GM19238 (cell line): Measurements from ENCODE around the gene DOCK8.

Experiments
- DNase-seq: peaks from one replicate; pipeline ENCODE4 v3.0.0; 2011; ENCODE audit warnings: low spot score; ENCODE audit not compliant: insufficient read length

DOCK8 gene

DNA sequence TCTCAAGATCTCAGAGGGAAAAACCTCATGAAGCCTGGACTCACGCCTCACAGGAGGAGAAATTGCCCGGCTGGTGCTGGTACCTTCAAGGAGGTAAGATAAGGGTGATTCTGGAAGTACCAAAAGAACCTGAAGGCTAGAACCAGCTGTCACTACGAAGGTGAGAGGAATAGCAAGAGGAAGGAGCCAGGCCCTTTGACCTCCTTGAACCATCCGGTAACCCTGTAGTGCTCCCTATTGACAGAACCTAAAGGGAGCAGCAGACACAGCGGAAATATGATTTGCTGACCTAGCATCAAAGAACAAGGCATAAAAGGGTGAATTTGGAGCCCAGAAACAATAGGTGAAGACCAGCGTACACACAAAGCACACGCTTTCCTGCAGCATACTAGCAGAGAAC is 92.2 kb downstream of the DOCK8 start:
- no peak for DNase-seq

GRCh38 chr9:311841-312240 is 97.2 kb downstream of the DOCK8 start:
- no peak for DNase-seq

GRCh38 chr9:312596-313320 is 98.1 kb downstream of the DOCK8 start:
- DNase-seq = no peak

DNA sequence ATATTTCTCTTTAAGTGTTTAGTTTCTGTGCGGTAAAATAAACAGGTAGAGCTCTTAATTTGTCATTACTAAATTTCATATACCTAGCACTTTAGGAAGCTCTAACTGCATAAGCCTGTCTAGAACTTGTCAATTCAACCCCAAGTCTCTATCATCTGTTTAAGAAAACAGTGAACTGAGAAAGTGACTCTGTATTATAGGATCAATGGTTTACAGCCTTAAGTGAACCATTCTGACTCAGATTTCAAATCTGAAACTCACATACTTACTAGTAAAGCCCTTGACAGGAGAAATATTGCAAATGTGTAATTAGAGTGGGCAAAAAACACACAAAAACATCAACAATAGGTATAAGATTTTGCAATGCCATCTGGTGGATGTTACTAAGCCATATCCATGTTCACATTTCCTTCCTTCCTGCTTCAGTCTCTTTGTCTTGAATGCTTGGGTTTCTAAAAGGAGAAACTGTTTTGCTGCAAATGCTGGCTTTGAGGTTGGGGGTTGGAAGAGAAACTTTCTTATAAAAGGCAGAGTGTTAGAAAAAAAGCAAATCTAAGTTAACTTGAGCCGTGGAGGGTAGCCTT is 101.8 kb downstream of the DOCK8 start:
- DNase-seq = no peak

- DNase-seq = no peak
Observed at GRCh38 chr9:318646-319045, 104.0 kb downstream of the DOCK8 start.

DNA sequence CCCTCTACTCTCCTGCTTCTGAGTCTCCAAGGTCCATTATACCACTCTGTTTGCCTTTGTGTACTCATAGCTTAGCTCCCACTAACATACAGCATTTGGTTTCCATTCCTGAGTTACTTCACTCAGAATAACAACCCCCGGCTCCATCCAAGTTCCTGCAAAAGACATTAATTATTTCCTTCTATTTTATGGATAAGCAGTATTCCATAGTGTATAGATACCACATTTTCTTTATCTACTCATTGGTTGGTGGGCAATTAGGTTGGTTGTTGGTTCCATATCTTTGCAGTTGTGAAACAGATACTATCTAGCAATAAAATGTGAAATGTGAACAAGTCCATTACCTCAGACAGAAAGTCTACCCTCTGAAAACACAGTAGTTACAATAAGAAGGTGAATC is 110.3 kb downstream of the DOCK8 start:
- DNase-seq = no peak

GRCh38 chr9:326667-327066 is 112.0 kb downstream of the DOCK8 start:
- no peak for DNase-seq

DNA sequence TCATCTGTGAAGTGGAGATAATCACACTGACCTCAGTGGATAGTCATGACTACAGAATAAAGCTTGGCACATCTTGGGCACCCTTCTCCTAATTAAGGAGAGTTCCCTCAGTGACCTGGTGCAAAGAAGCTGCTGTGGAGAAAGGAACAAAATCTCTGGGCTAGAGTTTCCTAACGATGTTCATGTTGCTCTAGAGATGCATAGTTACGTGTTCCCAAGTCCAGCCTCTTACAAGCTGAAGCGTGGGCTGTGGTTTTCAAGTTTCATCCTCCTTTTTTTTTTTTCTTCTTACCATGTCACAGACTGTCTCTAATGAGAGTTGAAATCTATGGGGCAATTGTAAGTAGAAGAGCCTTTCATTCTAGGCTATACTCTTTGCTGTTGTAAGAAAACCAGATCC is 113.8 kb downstream of the DOCK8 start:
- no peak for DNase-seq

GRCh38 chr9:331197-331596 is 116.5 kb downstream of the DOCK8 start:
- DNase-seq = no peak

- DNase-seq = no peak
Observed at GRCh38 chr9:335373-335772, 120.7 kb downstream of the DOCK8 start.

DNA sequence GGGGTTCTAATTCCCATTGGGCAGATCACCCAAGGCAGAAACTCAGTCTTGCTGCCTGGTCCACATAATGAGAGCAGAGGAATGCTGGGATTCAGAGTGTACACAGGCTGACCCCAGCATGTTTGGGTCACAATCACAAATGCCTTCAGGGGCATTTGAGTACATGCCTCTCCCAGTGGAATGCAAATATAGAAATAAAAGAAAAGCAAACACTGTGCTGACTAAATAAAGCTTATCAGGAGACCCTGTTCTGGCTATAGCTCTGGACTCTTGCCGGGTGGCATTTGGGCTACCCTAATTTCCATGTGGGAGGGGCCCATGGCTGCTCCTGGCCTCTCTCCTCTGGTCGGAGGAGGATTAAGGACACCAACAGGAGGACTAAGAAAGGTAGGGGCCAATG is 121.4 kb downstream of the DOCK8 start:
- DNase-seq = no peak

DNA sequence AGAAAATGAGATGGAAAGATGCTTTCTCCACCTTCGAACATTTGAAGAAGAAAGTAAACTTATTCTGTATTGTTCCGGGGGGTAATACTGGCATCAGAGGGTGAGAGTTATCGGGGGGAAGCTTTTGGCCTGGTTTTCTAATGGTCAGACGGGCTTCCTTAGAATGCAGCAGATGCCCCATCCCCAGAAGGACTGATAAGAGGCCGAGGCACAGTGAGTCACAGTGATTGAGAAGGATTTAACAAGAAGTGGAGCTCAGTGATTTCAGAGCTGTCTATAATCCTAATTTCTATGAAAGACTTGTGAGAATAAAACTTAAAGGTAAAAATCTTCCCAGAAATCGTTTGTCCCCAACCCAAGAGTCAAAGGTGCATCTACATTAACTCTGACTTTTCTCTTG is 123.9 kb downstream of the DOCK8 start:
- DNase-seq = no peak

DNA sequence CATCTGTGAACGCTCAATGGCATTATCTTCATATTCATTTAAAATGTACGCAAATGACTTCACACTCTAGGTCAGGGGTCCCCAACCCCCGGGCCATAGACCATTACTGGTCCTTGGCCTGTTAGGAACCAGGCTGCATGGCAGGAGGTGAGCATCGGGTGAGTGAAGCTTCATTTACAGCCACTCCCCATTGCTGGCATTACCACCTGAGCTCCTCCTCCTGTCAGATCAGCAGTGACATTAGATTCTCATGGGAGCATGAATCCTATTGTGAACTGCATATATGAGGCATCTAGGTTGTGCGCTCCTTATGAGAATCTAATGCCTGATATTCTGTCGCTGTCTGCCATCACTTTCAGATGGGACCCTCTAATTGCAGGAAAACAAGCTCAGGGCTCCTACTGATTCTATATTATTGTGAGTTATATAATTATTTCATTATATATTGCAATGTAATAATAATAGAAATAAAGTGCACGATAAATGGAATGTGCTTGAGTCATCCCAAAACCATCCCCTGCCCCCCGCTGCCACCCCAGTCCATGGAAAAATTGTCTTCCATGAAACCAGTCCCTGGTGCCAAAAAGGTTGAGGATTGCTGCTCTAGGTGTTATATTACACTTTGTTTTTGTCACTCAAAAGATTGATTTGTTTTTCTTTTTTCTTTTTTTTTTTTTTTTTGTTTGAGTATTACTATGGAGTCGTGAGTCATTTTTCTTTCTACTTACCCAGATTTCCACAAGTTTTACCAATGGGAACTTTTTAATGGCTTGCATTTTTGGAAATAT is 127.2 kb downstream of the DOCK8 start:
- no peak for DNase-seq

DNA sequence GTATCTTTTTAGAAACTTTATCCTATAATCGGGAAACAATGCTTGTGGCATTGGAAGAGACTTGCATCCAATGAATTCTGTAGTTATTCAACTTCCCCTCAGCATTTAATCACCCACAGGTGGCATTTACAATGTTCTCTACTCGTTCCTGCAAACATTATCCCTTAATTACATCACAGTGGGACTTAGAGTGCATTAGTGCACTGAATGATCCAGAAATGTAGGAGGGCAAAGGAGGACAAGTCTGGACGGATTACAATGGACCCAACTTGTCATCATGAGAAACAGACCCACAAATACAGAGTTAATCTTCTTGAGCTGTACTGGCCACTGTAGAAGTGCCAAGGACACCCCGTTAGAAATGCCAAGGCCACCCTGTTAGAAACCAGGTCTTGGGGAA is 129.1 kb downstream of the DOCK8 start:
- no peak for DNase-seq

- DNase-seq = no peak
Observed at GRCh38 chr9:346111-346571, 131.5 kb downstream of the DOCK8 start.

DNA sequence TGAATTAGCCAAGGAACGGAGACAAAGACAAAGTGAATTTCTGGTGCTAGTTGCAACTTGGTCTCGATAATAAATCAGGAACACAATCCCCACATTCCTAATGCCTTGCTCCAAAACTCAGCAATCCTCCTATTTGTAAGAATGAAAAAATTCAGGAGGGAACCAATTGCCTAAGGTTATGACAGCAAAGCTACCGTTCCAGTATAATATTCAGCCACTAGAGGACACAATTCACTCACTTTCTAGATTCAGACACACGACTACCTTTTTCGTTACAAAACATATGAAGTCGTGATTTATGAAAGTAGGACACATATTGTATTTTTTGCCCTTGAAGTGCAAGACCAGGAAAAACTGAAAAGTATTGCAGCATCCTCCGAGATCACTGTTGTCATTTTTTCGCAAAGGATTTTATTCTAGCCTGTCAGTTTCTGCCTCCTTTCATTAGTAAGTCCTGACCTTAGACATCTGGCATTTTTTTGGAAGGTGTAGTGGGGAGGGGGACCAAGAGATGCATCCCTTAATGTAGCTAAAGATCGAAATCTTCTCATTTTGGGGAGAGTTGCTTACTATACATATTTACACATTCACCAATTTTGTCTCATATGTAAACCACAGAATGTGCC is 133.1 kb downstream of the DOCK8 start:
- DNase-seq = no peak

- DNase-seq = no peak
Observed at GRCh38 chr9:350384-350783, 135.7 kb downstream of the DOCK8 start.

- DNase-seq = no peak
Observed at GRCh38 chr9:351916-352315, 137.3 kb downstream of the DOCK8 start.

DNA sequence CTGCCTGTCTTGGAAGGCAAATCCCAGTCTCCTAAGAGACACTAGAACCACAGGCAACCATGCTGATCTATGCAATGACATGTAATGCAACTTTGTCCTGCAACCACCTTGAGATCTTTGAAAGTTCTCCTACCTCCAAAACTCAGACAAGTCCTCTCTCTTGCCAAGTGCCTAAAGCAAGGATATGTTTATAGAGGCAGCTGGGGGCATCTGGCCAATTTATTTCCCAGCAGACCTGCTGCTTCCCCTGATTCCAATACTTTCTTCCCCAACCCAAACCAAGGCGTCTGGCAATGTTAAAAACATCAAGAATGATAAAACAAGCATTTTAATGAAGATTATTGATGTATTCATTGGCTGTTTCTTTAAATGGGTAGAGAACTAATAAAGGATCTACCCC is 138.4 kb downstream of the DOCK8 start:
- DNase-seq = no peak

- DNase-seq = no peak
Observed at GRCh38 chr9:354453-354852, 139.8 kb downstream of the DOCK8 start.

DNA sequence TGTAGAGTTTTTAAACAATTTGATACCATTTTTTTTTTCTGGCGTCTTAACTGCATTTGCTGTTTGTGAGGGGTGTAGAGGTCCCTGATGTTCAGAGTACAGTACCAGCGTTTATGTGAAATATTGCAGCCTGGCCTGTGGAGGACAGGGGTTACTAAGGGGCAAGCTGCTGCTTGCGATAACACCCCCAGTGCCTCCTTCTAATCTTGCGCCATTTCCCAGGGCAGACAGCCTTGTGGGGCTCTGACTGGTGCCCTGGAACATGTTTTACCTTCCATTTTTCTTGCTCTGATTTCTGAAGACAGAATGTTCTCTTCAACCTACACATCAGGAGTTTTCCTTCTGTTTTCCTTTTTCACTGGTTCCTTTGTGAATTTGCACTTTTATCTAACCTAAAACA is 142.9 kb downstream of the DOCK8 start:
- no peak for DNase-seq
